Liver (tissue), 9 donors: ENCODE results near the gene ACOT11. TPM values are rescaled to one million over a fixed set of nuclear protein-coding genes. Genes with fewer than 3 reads are reported as not detected.

Experiments used
- DNase-seq: peaks from one replicate; pipeline ENCODE4 v3.0.0-alpha.2; 2017; ENCODE audit warnings: low spot score
- H3K27ac ChIP-seq, 2 donors: one replicate each; pipeline ENCODE4 v1.7.0; 2013; ENCODE audit warnings: inconsistent platforms in 2 of 2, low read length in 2 of 2, control low read depth in 1 of 2, low read depth in 1 of 2, mild to moderate bottlenecking in 1 of 2
- H3K27me3 ChIP-seq, 4 donors: one replicate each; pipeline versions ENCODE4 v1.6.1 to v1.7.0; 2013; ENCODE audit warnings: low read length in 3 of 4, inconsistent platforms in 1 of 4, mild to moderate bottlenecking in 1 of 4, moderate library complexity in 1 of 4; ENCODE audit not compliant: control insufficient read depth in 4 of 4, insufficient read depth in 4 of 4
- H3K36me3 ChIP-seq, 4 donors: one replicate each; pipeline versions ENCODE4 v1.6.1 to v1.7.0; 2013; ENCODE audit warnings: low read length in 3 of 4, mild to moderate bottlenecking in 3 of 4, low read depth in 1 of 4, moderate library complexity in 1 of 4; ENCODE audit not compliant: control insufficient read depth in 4 of 4, insufficient read depth in 3 of 4
- H3K4me1 ChIP-seq, 4 donors: one replicate each; pipeline versions ENCODE4 v1.6.1 to v1.7.0; 2013; ENCODE audit warnings: low read length in 3 of 4, mild to moderate bottlenecking in 3 of 4, moderate library complexity in 1 of 4; ENCODE audit not compliant: control insufficient read depth in 4 of 4, insufficient read depth in 4 of 4
- H3K4me3 ChIP-seq, 3 donors: one replicate each; pipeline versions ENCODE4 v1.6.1 to v1.7.0; 2013; ENCODE audit warnings: low read length in 3 of 3, control low read depth in 1 of 3, low read depth in 1 of 3, mild to moderate bottlenecking in 1 of 3
- H3K9ac ChIP-seq, 2 donors: one replicate each; pipeline ENCODE4 v1.7.0; 2013; ENCODE audit warnings: low read length in 2 of 2, mild to moderate bottlenecking in 2 of 2, moderate library complexity in 2 of 2, control low read depth in 1 of 2, low read depth in 1 of 2
- H3K9me3 ChIP-seq, 4 donors: one replicate each; pipeline versions ENCODE4 v1.6.1 to v1.7.0; 2013; ENCODE audit warnings: low read length in 3 of 4; ENCODE audit not compliant: control insufficient read depth in 4 of 4
- ATF3 ChIP-seq: IDR thresholded peaks from 2 replicates; pipeline ENCODE4 v1.6.1; 2016; ENCODE audit warnings: antibody characterized with exemption
- CTCF ChIP-seq: fragments of 150-350 bp; IDR thresholded peaks from 2 replicates; pipeline ENCODE4 v1.5.1; 2017; ENCODE audit warnings: improper control_type of control experiment, low read depth, low read length; ENCODE audit not compliant: missing input control
- EGR1 ChIP-seq, 2 donors: IDR thresholded peaks; 2 replicates each; pipeline ENCODE4 v1.6.1; 2016 to 2018; ENCODE audit warnings: antibody characterized with exemption in 2 of 2, low read depth in 2 of 2
- FOXA1 ChIP-seq: IDR thresholded peaks from 2 replicates; pipeline ENCODE4 v1.6.1; 2016; ENCODE audit warnings: antibody characterized with exemption
- FOXA2 ChIP-seq: IDR thresholded peaks from 2 replicates; pipeline ENCODE4 v1.6.1; 2016; ENCODE audit warnings: antibody characterized with exemption
- GABPA ChIP-seq, 2 donors: IDR thresholded peaks in 1 of 2; conservative IDR thresholded peaks in 1 of 2; 2 replicates each; pipeline ENCODE4 v1.6.1; 2016; ENCODE audit warnings: antibody characterized with exemption in 2 of 2, mild to moderate bottlenecking in 1 of 2, moderate library complexity in 1 of 2
- HNF4A ChIP-seq, 2 donors: conservative IDR thresholded peaks; 2 replicates each; pipeline ENCODE4 v1.6.1; 2016; ENCODE audit warnings: antibody characterized with exemption in 2 of 2, mild to moderate bottlenecking in 2 of 2
- HNF4G ChIP-seq: IDR thresholded peaks from 2 replicates; pipeline ENCODE4 v1.6.1; 2016; ENCODE audit warnings: antibody characterized with exemption
- JUND ChIP-seq, 2 donors: IDR thresholded peaks; 2 replicates each; pipeline ENCODE4 v1.6.1; 2016; ENCODE audit warnings: antibody characterized with exemption in 2 of 2
- MAX ChIP-seq: IDR thresholded peaks from 2 replicates; pipeline ENCODE4 v1.6.1; 2016; ENCODE audit warnings: antibody characterized with exemption
- NR2F2 ChIP-seq: IDR thresholded peaks from 2 replicates; pipeline ENCODE4 v1.6.1; 2016; ENCODE audit warnings: antibody characterized with exemption
- RAD21 ChIP-seq, 2 donors: IDR thresholded peaks; 2 replicates each; pipeline ENCODE4 v1.6.1; 2016; ENCODE audit warnings: antibody characterized with exemption in 2 of 2, mild to moderate bottlenecking in 2 of 2
- REST ChIP-seq: IDR thresholded peaks from 2 replicates; pipeline ENCODE4 v1.6.1; 2016; ENCODE audit warnings: antibody characterized with exemption, mild to moderate bottlenecking
- RXRA ChIP-seq, 2 donors: IDR thresholded peaks; 2 replicates each; pipeline ENCODE4 v1.6.1; 2017 to 2018; ENCODE audit warnings: antibody characterized with exemption in 2 of 2, mild to moderate bottlenecking in 1 of 2
- SP1 ChIP-seq: IDR thresholded peaks from 2 replicates; pipeline ENCODE4 v1.6.1; 2018; ENCODE audit warnings: antibody characterized with exemption, mild to moderate bottlenecking
- TAF1 ChIP-seq: conservative IDR thresholded peaks from 2 replicates; pipeline ENCODE4 v1.6.1; 2016; ENCODE audit warnings: antibody characterized with exemption, mild to moderate bottlenecking
- YY1 ChIP-seq: IDR thresholded peaks from 2 replicates; pipeline ENCODE4 v1.6.1; 2016; ENCODE audit warnings: antibody characterized with exemption, mild to moderate bottlenecking
- ZBTB33 ChIP-seq: IDR thresholded peaks from 2 replicates; pipeline ENCODE4 v1.6.1; 2016; ENCODE audit warnings: antibody characterized with exemption
- WGBS: extraction: QIAGEN DNeasy Blood & Tissue Kit; methylation state at CpG from one replicate; pipeline ENCODE4 v1.1.7; 2013; 5-methylcytosine and 5-hydroxymethylcytosine counted together
- polyA plus RNA-seq, 2 donors: library from polyadenylated mRNA; stranded (reverse) in 1 of 2; unstranded in 1 of 2; fragments of 200-250 nt in 1 of 2; fragments of >200 nt in 1 of 2; fragmentation: Nextera tagmentation in 1 of 2; extraction: Ambion mirVana in 1 of 2; gene quantifications; one replicate each; pipeline versions ENCODE4 v1.2.1 to v1.2.3, GENCODE V29; 2013 to 2015
- total RNA-seq, 2 donors: library from RNA; depleted of rRNA; stranded (reverse); fragments of >200 nt; gene quantifications; one replicate each; pipeline ENCODE4 v1.2.3, GENCODE V29; 2014
- donor health status: healthy.
- donor health status: healthy.
- donor health status: healthy.
- donor health status: healthy.
- donor health status: healthy.

The ACOT11 gene
- total and polyA plus RNA-seq, 4 donors: 0.13 to 1.1 (median 0.50) TPM

- TF ChIP-seq TAF1 (no peak), FOXA1 (no peak), FOXA2 (no peak), HNF4A (conservative IDR thresholded peaks at IDR 0.05) (no peak), ATF3 (no peak), RXRA (IDR thresholded peaks at IDR 0.05) (no peak), ZBTB33 (no peak), EGR1 (IDR thresholded peaks at IDR 0.05; ENCODE audit: low read depth in 2 of 2) (no peak), YY1 (no peak), SP1 (no peak), CTCF (no peak), RAD21 (IDR thresholded peaks at IDR 0.05) (no peak), HNF4G (no peak), REST (no peak), NR2F2 (no peak), JUND (IDR thresholded peaks at IDR 0.05) (no peak), GABPA (IDR thresholded peaks at IDR 0.05 in 1 of 2, conservative IDR thresholded peaks at IDR 0.05 in 1 of 2) (no peak)
- no peaks in the 10 kb centered on the region for H3K36me3 ChIP-seq
- WGBS: 91% methylated on average over 10 of the region's 10 CpGs
Observed at GRCh38 chr1:54601730-54602129, 53.7 kb downstream of the ACOT11 start.

GRCh38 chr1:54602554-54602953, 54.5 kb downstream of the ACOT11 start:
- no peak for TF ChIP-seq FOXA2
- no peak for TF ChIP-seq JUND (IDR thresholded peaks at IDR 0.05)
- TF ChIP-seq HNF4A (conservative IDR thresholded peaks at IDR 0.05): no peak
- no peak for TF ChIP-seq MAX
- no peak for TF ChIP-seq SP1
- no peak for TF ChIP-seq ZBTB33
- WGBS: 94% methylated on average over 18 of the region's 18 CpGs
- Histone ChIP-seq H3K4me3 (no peak overlapping the region), H3K4me1 (no peaks in the 10 kb centered on the region), H3K27me3 (no peaks in the 10 kb centered on the region), H3K9me3 (no peaks in the 10 kb centered on the region), H3K9ac (no peak overlapping the region), H3K27ac (no peak overlapping the region), H3K36me3 (no peaks in the 10 kb centered on the region)
- DNase-seq: no peak

More at GRCh38 chr1:54601730-54602129, 53.7 kb downstream of the ACOT11 start:
- DNase-seq: no peak
- H3K4me3 ChIP-seq: no peak overlapping the region
- no peak overlapping the region for H3K27ac ChIP-seq
- no peaks in the 10 kb centered on the region for H3K4me1 ChIP-seq
- H3K9me3 ChIP-seq: no peaks in the 10 kb centered on the region
- no peaks in the 10 kb centered on the region for H3K27me3 ChIP-seq
- H3K9ac ChIP-seq: no peak overlapping the region
